ENCODE results near the gene CDC42BPG.
"Not testable (repeated sequence)": the region's sequence is repeated elsewhere in the genome, so short reads cannot be mapped to it uniquely, and the experiment has no call there.

- TF ChIP-seq, protein P1, sequence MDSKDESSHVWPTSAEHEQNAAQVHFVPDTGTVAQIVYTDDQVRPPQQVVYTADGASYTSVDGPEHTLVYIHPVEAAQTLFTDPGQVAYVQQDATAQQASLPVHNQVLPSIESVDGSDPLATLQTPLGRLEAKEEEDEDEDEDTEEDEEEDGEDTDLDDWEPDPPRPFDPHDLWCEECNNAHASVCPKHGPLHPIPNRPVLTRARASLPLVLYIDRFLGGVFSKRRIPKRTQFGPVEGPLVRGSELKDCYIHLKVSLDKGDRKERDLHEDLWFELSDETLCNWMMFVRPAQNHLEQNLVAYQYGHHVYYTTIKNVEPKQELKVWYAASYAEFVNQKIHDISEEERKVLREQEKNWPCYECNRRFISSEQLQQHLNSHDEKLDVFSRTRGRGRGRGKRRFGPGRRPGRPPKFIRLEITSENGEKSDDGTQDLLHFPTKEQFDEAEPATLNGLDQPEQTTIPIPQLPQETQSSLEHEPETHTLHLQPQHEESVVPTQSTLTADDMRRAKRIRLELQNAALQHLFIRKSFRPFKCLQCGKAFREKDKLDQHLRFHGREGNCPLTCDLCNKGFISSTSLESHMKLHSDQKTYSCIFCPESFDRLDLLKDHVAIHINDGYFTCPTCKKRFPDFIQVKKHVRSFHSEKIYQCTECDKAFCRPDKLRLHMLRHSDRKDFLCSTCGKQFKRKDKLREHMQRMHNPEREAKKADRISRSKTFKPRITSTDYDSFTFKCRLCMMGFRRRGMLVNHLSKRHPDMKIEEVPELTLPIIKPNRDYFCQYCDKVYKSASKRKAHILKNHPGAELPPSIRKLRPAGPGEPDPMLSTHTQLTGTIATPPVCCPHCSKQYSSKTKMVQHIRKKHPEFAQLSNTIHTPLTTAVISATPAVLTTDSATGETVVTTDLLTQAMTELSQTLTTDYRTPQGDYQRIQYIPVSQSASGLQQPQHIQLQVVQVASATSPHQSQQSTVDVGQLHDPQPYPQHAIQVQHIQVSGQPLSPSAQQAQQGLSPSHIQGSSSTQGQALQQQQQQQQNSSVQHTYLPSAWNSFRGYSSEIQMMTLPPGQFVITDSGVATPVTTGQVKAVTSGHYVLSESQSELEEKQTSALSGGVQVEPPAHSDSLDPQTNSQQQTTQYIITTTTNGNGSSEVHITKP (tag by site-specific recombination; IDR thresholded peaks at IDR 0.05), result not testable (repeated sequence)
- TF ChIP-seq ZBTB10 (tag by site-specific recombination; IDR thresholded peaks at IDR 0.05); ZNF830 (tag by site-specific recombination; IDR thresholded peaks at IDR 0.05; ENCODE audit: low read depth); ZBTB26 (tag by site-specific recombination; optimal IDR thresholded peaks at IDR 0.05): not testable (repeated sequence)
- TF ChIP-seq, protein P2, sequence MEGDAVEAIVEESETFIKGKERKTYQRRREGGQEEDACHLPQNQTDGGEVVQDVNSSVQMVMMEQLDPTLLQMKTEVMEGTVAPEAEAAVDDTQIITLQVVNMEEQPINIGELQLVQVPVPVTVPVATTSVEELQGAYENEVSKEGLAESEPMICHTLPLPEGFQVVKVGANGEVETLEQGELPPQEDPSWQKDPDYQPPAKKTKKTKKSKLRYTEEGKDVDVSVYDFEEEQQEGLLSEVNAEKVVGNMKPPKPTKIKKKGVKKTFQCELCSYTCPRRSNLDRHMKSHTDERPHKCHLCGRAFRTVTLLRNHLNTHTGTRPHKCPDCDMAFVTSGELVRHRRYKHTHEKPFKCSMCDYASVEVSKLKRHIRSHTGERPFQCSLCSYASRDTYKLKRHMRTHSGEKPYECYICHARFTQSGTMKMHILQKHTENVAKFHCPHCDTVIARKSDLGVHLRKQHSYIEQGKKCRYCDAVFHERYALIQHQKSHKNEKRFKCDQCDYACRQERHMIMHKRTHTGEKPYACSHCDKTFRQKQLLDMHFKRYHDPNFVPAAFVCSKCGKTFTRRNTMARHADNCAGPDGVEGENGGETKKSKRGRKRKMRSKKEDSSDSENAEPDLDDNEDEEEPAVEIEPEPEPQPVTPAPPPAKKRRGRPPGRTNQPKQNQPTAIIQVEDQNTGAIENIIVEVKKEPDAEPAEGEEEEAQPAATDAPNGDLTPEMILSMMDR (tag by site-specific recombination; IDR thresholded peaks at IDR 0.05), result not testable (repeated sequence)
- TF ChIP-seq, protein P3, sequence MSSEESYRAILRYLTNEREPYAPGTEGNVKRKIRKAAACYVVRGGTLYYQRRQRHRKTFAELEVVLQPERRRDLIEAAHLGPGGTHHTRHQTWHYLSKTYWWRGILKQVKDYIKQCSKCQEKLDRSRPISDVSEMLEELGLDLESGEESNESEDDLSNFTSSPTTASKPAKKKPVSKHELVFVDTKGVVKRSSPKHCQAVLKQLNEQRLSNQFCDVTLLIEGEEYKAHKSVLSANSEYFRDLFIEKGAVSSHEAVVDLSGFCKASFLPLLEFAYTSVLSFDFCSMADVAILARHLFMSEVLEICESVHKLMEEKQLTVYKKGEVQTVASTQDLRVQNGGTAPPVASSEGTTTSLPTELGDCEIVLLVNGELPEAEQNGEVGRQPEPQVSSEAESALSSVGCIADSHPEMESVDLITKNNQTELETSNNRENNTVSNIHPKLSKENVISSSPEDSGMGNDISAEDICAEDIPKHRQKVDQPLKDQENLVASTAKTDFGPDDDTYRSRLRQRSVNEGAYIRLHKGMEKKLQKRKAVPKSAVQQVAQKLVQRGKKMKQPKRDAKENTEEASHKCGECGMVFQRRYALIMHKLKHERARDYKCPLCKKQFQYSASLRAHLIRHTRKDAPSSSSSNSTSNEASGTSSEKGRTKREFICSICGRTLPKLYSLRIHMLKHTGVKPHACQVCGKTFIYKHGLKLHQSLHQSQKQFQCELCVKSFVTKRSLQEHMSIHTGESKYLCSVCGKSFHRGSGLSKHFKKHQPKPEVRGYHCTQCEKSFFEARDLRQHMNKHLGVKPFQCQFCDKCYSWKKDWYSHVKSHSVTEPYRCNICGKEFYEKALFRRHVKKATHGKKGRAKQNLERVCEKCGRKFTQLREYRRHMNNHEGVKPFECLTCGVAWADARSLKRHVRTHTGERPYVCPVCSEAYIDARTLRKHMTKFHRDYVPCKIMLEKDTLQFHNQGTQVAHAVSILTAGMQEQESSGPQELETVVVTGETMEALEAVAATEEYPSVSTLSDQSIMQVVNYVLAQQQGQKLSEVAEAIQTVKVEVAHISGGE (tag by site-specific recombination; conservative IDR thresholded peaks at IDR 0.05; ENCODE audit: low read depth), result not testable (repeated sequence)
Measured at GRCh38 chr11:64815433-64815832, 29.0 kb downstream of the CDC42BPG start.

Data from HEK293 (cell line).